HG02678 (cell line): ENCODE measurements around the gene DSN1.

Experiments used
- ATAC-seq: cut with Tn5 transposase; IDR thresholded peaks from one replicate; pipeline ENCODE4 v1.9.1; 2021; ENCODE audit warnings: mild to moderate bottlenecking, moderate library complexity; ENCODE audit not compliant: unreplicated experiment

DSN1 gene

GRCh38 chr20:36796117-36796516, 22.6 kb upstream of the DSN1 start:
- no peak for ATAC-seq

- no peak for ATAC-seq
Observed at GRCh38 chr20:36795691-36796090, 22.1 kb upstream of the DSN1 start.

GRCh38 chr20:36794116-36794474, 20.5 kb upstream of the DSN1 start:
- no peak for ATAC-seq

GRCh38 chr20:36793294-36794115, 19.9 kb upstream of the DSN1 start:
- ATAC-seq: no peak

- no peak for ATAC-seq
Observed at GRCh38 chr20:36792422-36792821, 18.9 kb upstream of the DSN1 start.

- ATAC-seq: no peak
Observed at GRCh38 chr20:36791862-36792261, 18.3 kb upstream of the DSN1 start.

GRCh38 chr20:36786663-36787062, 13.1 kb upstream of the DSN1 start:
- no peak for ATAC-seq

- ATAC-seq: no peak
Observed at GRCh38 chr20:36786246-36786645, 12.7 kb upstream of the DSN1 start.

- no peak for ATAC-seq
Observed at GRCh38 chr20:36785308-36785707, 11.7 kb upstream of the DSN1 start.

GRCh38 chr20:36784900-36785299, 11.3 kb upstream of the DSN1 start:
- ATAC-seq: no peak

- ATAC-seq: no peak
Observed at GRCh38 chr20:36784116-36784515, 10.6 kb upstream of the DSN1 start.

GRCh38 chr20:36779656-36780025, 6.1 kb upstream of the DSN1 start:
- ATAC-seq: no peak

GRCh38 chr20:36778831-36779655, 5.5 kb upstream of the DSN1 start:
- no peak for ATAC-seq

- no peak for ATAC-seq
Observed at GRCh38 chr20:36777576-36777975, 4.0 kb upstream of the DSN1 start.

- ATAC-seq: no peak
Observed at GRCh38 chr20:36777167-36777566, 3.6 kb upstream of the DSN1 start.

GRCh38 chr20:36775826-36776225, 2.3 kb upstream of the DSN1 start:
- ATAC-seq: no peak

- no peak for ATAC-seq
Observed at GRCh38 chr20:36775196-36775595, 1.6 kb upstream of the DSN1 start.

GRCh38 chr20:36773107-36773596, 411 bp downstream of the DSN1 start:
- peak; percentile 4 for ATAC-seq

GRCh38 chr20:36770680-36771079, 2.9 kb downstream of the DSN1 start:
- ATAC-seq: no peak

GRCh38 chr20:36768768-36769430, 4.7 kb downstream of the DSN1 start:
- ATAC-seq: no peak

GRCh38 chr20:36761125-36761524, 12.4 kb downstream of the DSN1 start:
- no peak for ATAC-seq

GRCh38 chr20:36760647-36761046, 12.9 kb downstream of the DSN1 start:
- no peak for ATAC-seq
